GM10248 (cell line): ENCODE data around the gene KDM5C.

Source experiments
- CTCF ChIA-PET: fragments of 300-600 bp; sonication (Branson Sonifier 250); formaldehyde crosslinking; extraction: SDS; loops from one replicate; lab custom pipeline; 2021; ENCODE audit warnings: antibody characterized with exemption; lab: Yijun Ruan, JAX
- POLR2A ChIA-PET: fragments of 350-650 bp; sonication (Branson Sonifier 250); formaldehyde crosslinking; extraction: SDS; loops from one replicate; lab custom pipeline; 2020; ENCODE audit warnings: antibody characterized with exemption; lab: Yijun Ruan, JAX
- DNase-seq: peaks from one replicate; pipeline ENCODE4 v3.0.0; 2012; ENCODE audit errors: extremely low spot score
- CTCF ChIP-seq: IDR thresholded peaks from 2 replicates; pipeline ENCODE4 v1.5.1; 2012; ENCODE audit warnings: mild to moderate bottlenecking, low read depth; ENCODE audit errors: extremely low read depth, missing control alignments, control extremely low read depth

KDM5C gene

GRCh38 chrX:53257670-53258423 lies 32.8 kb upstream of the KDM5C start:
- CTCF ChIA-PET = no interaction called here
- TF ChIP-seq CTCF = no peak
- POLR2A ChIA-PET = no interaction called here
- no peak for DNase-seq

- POLR2A ChIA-PET = no interaction called here
- TF ChIP-seq CTCF = no peak
- CTCF ChIA-PET = no interaction called here
- no peak for DNase-seq
These were observed 32.2 kb upstream of the KDM5C start for GRCh38 chrX:53257166-53257565.

DNA sequence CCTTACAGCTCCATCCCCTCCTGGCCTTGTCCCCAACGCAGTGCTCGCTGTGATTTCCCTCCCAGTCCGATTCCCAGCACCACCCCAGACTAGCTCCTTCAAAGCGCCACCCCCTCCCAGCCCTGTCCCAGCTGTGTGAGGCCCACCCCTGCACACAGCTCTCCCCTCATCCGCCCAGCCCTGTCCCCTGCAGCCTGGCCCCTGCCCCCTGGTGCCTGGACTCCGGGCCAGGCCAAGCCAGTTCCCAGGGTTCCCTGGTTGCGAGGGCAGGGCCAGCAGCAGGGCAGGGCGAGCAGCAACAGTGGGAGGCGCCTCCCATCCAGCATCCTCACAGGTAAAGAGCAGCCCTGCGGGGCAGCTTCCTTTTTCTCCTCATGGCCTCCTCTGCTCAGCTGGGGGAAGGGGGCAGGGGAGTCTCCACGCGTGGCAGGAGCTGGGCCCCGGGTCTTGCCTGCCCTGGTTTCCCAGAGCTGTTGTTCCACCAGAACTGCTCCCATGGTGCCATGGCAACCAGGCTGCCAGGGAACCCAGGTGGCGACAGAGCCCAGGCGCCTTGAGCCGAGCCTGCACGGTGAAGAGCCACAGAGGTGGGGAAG lies 31.5 kb upstream of the KDM5C start:
- TF ChIP-seq CTCF = no peak
- CTCF ChIA-PET = no interaction called here
- no peak for DNase-seq
- POLR2A ChIA-PET = no interaction called here

DNA sequence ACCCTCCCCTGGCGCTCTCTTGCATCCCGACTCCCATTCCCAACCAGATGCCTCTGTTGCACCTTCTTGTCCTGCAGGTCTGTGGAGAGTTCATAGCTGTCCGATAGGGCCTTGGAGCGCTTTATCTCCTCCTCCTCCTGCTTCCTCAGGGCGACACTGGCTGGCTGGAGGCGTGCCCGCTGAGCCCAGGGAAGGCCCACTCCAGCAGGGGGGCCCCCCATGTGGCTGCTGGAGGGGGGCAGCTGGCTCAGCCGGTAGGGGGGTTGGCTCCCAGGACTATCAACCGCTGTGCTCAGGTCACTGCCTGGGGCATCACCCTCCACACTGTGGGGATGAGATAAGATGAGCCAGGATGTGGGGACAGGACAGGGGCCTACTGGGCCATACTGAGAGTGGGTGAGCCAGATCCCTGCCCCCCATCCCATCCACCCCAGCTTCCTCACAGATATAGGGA lies 30.8 kb upstream of the KDM5C start:
- no peak for TF ChIP-seq CTCF
- DNase-seq = no peak
- ChIA-PET CTCF (no interaction called here), POLR2A (no interaction called here)

DNA sequence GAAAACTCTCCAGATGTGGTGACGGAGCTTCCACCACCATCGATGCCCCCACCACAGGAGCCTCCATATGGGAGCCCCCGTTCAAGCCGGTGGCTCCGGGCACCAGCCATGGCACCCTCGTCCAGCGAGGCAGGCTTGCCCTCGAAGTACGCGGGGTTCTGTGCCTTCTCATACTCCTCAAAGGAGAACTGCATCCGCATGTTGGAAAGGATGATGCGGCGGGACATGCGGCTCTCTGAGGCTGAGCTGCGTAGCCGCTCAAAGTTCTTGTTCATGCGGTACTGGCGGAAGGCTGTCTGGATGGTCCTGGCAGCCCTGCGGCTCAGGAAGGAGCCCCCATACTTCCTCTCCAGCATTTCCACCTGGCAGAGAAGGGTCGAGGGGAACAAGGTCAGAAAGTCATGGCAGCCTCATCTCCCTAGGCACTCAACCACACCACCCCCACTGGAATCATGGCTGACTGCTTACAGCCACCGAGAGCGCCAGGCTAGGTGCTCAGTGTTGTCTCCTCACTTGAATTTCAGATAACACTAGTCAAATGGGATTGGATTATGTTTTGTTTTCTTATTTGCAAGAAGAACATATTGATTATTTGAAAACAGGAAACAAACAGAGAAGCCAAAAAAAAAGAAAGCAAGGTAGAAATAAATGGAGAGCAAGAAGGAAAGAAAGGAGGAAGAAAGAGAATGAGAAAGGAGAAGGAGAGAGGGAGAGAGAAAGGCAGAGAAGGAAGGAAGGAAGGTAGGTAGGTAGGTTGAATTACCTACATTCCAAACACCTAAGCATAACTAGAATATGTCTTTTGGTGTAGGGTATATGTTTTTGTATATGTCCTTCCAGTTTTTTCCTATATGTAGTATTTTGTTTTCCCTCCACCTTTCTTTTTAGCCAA lies 29.8 kb upstream of the KDM5C start:
- CTCF ChIA-PET = no interaction called here

More for the DNA sequence above, 29.8 kb upstream of the KDM5C start:
- POLR2A ChIA-PET = no interaction called here
- no peak for DNase-seq
- TF ChIP-seq CTCF = no peak
